IPS-11a (cell line): Measurements from ENCODE around the gene NAGLU.
"Not testable (repeated sequence)": the region's sequence is repeated elsewhere in the genome, so short reads cannot be mapped to it uniquely, and the experiment has no call there.

Experiments used
- H3K4me3 ChIP-seq: one replicate; pipeline ENCODE4 v1.5.1; 2013; ENCODE audit warnings: low read depth, low read length, control low read depth

The NAGLU gene

GRCh38 chr17:42521036-42521435, 15.0 kb upstream of the NAGLU start:
- H3K4me3 ChIP-seq: no peak overlapping the region

- no peak overlapping the region for H3K4me3 ChIP-seq
These were observed 14.3 kb upstream of the NAGLU start for GRCh38 chr17:42521666-42522262.

- no peak overlapping the region for H3K4me3 ChIP-seq
These were observed 13.7 kb upstream of the NAGLU start for GRCh38 chr17:42522263-42522790.

GRCh38 chr17:42522798-42523278, 13.2 kb upstream of the NAGLU start:
- no peak overlapping the region for H3K4me3 ChIP-seq

GRCh38 chr17:42525221-42525620, 10.8 kb upstream of the NAGLU start:
- no peak overlapping the region for H3K4me3 ChIP-seq

- no peak overlapping the region for H3K4me3 ChIP-seq
These were observed 10.0 kb upstream of the NAGLU start for GRCh38 chr17:42526031-42526444.

GRCh38 chr17:42527932-42528331, 8.1 kb upstream of the NAGLU start:
- H3K4me3 ChIP-seq: no peak overlapping the region

- no peak overlapping the region for H3K4me3 ChIP-seq
These were observed 7.0 kb upstream of the NAGLU start for GRCh38 chr17:42529061-42529460.

- no peak overlapping the region for H3K4me3 ChIP-seq
These were observed 5.0 kb upstream of the NAGLU start for GRCh38 chr17:42530952-42531454.

GRCh38 chr17:42531455-42532354, 4.3 kb upstream of the NAGLU start:
- peak overlapping the region; percentile 13 for H3K4me3 ChIP-seq

GRCh38 chr17:42535155-42536047, 640 bp upstream of the NAGLU start:
- H3K4me3 ChIP-seq: peak overlapping the region; percentile 52

- peak overlapping the region; percentile 52 for H3K4me3 ChIP-seq
These were observed 523 bp downstream of the NAGLU start for GRCh38 chr17:42536372-42537155.

GRCh38 chr17:42537156-42537805, 1.2 kb downstream of the NAGLU start:
- H3K4me3 ChIP-seq: peak overlapping the region; percentile 52

GRCh38 chr17:42537826-42538451, 1.9 kb downstream of the NAGLU start:
- H3K4me3 ChIP-seq: no peak overlapping the region

GRCh38 chr17:42538482-42538881, 2.4 kb downstream of the NAGLU start:
- no peak overlapping the region for H3K4me3 ChIP-seq

GRCh38 chr17:42540558-42540957, 4.5 kb downstream of the NAGLU start:
- not testable (repeated sequence) for H3K4me3 ChIP-seq

- H3K4me3 ChIP-seq: no peak overlapping the region
These were observed 5.2 kb downstream of the NAGLU start for GRCh38 chr17:42541041-42541833.
